Psoas muscle (tissue), 8 donors: ENCODE measurements around the gene CAMK1D. TPM values are rescaled to one million over a fixed set of nuclear protein-coding genes. Genes with fewer than 3 reads are reported as not detected.

ENCODE experiments used
- ATAC-seq, 4 donors: fragments of 200-7000 bp; cut with Tn5 transposase; one replicate each; pipeline ENCODE4 v1.9.1; 2020; ENCODE audit warnings: moderate library complexity in 3 of 4, mild to moderate bottlenecking in 2 of 4
- DNase-seq, 2 donors: peaks; one replicate each; pipeline ENCODE4 v3.0.0-alpha.2; 2020
- H3K27ac ChIP-seq: fragments of 200-600 bp; one replicate; pipeline ENCODE4 v1.8.0; 2022
- H3K27me3 ChIP-seq, 3 donors: fragments of 200-600 bp in 1 of 3; one replicate each; pipeline versions ENCODE4 v1.6.1 to v1.8.0; 2013 to 2022; ENCODE audit warnings: low read length in 2 of 3, mild to moderate bottlenecking in 2 of 3, moderate library complexity in 1 of 3; ENCODE audit not compliant: insufficient read depth in 3 of 3
- H3K36me3 ChIP-seq, 2 donors: fragments of 200-600 bp in 1 of 2; one replicate each; pipeline versions ENCODE4 v1.6.1 to v1.8.0; 2013 to 2022; ENCODE audit warnings: low read depth in 1 of 2, mild to moderate bottlenecking in 1 of 2, moderate library complexity in 1 of 2; ENCODE audit not compliant: insufficient read depth in 1 of 2
- H3K4me1 ChIP-seq: fragments of 200-600 bp; one replicate; pipeline ENCODE4 v1.8.0; 2022
- H3K4me3 ChIP-seq: fragments of 200-600 bp; one replicate; pipeline ENCODE4 v1.8.0; 2022; ENCODE audit warnings: mild to moderate bottlenecking
- H3K9me3 ChIP-seq: fragments of 200-600 bp; one replicate; pipeline ENCODE4 v1.8.0; 2022
- WGBS, 3 donors: extraction: QIAGEN DNeasy Blood & Tissue Kit; methylation state at CpG; one replicate each; pipeline versions ENCODE4 v1.1.6 to v1.1.7; 2013; 5-methylcytosine and 5-hydroxymethylcytosine counted together
- intact Hi-C, 2 donors: fragments of 100-400 bp; cut with DNase I; formaldehyde crosslinking; loops; one replicate each; pipeline versions ENCODE4 v1.11.0 to v1.14.2; 2022
- polyA plus RNA-seq, 3 donors: library from polyadenylated mRNA; stranded (reverse); fragments of 200-250 nt; gene quantifications; one replicate each; pipeline ENCODE4 v1.2.3, GENCODE V29; 2013
- total RNA-seq, 4 donors: library from RNA; stranded (reverse); fragmentation: NEBNext Ultra II Directional in 2 of 4; extraction: Animal tissue kit (Norgen Biotek cat#: 25700) in 2 of 4; gene quantifications; one replicate each; pipeline versions ENCODE4 v1.2.1 to v1.2.4, GENCODE V29; 2021 to 2023
- TF ChIP-seq, protein P1 (sequence below): fragments of 200-600 bp; IDR thresholded peaks from one replicate; pipeline ENCODE4 v1.8.0; 2022; ENCODE audit warnings: antibody characterized with exemption
- donor health status: healthy with polysubstance abuse.
- donor health status: DM: no; HTN: no; CAD: no; lungs with moderate emphysema.
- donor health status: Bipolar disorder and iron deficiency.
- donor health status: healthy.
- donor health status: DM: yes; HTN: yes; CAD: no.
- donor health status: DM: no; HTN: no; CAD: no.
- donor health status: DM: no; HTN: no; CAD: no.
- donor health status: DM: yes; HTN: yes; CAD: no.

CAMK1D gene
- total and polyA plus RNA-seq, 7 donors = 0.39 to 1.8 (median 0.53) TPM

DNA sequence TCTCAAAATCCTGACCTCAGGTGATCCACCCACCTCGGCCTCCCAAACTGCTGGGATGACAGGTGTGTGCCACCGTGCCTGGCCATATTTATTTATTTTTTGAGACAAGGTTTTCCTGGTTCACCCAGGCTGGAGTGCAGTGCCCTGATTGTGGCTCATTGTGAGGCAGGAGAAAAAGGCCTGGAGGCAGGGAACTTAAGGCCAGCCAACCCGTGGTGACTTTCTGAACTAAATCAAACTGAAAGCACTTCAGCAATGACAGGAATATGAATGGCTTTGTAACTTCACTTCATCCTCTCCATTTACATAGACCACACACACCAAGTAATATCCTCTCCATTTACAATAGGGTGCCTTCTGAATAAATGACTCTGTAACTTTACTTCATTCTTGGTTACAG is 527.8 kb downstream of the CAMK1D start:
- WGBS, 3 donors = 78 to 89% (median 87%) methylated on average over 3 of the region's 3 CpGs
- Histone ChIP-seq H3K4me3 (no peak overlapping the region), H3K27me3 (no peaks in the 10 kb centered on the region), H3K4me1 (no peaks in the 10 kb centered on the region), H3K9me3 (no peaks in the 10 kb centered on the region), H3K36me3 (no peaks in the 10 kb centered on the region), H3K27ac (no peak overlapping the region)
- intact Hi-C loops = no loop called here
- ATAC-seq (no peak), DNase-seq (no peak)
- TF ChIP-seq, protein P1, sequence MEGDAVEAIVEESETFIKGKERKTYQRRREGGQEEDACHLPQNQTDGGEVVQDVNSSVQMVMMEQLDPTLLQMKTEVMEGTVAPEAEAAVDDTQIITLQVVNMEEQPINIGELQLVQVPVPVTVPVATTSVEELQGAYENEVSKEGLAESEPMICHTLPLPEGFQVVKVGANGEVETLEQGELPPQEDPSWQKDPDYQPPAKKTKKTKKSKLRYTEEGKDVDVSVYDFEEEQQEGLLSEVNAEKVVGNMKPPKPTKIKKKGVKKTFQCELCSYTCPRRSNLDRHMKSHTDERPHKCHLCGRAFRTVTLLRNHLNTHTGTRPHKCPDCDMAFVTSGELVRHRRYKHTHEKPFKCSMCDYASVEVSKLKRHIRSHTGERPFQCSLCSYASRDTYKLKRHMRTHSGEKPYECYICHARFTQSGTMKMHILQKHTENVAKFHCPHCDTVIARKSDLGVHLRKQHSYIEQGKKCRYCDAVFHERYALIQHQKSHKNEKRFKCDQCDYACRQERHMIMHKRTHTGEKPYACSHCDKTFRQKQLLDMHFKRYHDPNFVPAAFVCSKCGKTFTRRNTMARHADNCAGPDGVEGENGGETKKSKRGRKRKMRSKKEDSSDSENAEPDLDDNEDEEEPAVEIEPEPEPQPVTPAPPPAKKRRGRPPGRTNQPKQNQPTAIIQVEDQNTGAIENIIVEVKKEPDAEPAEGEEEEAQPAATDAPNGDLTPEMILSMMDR = no peak

DNA sequence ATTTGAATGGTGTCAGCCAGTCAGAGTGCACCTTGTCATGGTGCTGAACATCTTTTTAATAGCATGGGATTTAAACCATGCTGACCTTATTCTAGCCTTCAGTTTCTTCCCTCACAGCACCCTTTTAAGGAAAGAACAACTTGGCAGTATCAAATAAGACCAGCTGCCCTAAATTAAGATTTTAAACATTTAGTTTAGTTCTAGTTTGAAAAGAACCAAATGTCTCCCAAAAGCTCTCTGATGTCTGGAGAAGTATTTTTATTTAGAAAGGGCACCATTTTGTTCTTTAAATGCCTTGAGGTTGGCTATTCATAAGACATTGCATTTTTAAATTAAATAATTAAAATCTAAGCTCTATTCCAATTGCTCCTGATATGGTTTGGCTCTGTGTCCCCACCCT is 531.1 kb downstream of the CAMK1D start:
- TF ChIP-seq, protein P1 = no peak
- Histone ChIP-seq H3K4me1 (no peaks in the 10 kb centered on the region), H3K27me3 (no peaks in the 10 kb centered on the region), H3K9me3 (no peaks in the 10 kb centered on the region), H3K36me3 (no peaks in the 10 kb centered on the region), H3K4me3 (no peak overlapping the region), H3K27ac (no peak overlapping the region)
- DNase-seq = no peak
- intact Hi-C loops = no loop called here
- ATAC-seq = no peak

DNA sequence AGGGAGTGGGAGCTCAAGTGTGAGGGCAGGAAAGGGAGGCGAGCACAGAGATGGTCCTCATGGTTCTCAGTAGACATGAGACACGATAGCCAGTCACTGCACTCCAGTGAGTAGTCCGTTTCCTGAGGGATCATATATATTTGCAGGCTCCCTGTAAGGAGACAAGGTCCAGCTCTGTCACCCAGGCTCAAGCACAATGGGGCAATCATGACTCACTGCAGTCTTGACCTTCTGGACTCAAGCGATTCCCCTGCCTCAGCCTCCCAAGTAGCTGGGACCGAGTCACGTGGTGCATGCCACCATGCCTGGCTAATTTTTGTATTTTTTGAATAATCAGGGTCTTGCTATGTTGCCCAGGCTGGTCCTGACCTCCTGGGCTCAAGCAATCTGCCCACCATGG is 535.5 kb downstream of the CAMK1D start:
- no peak overlapping the region for H3K4me3 ChIP-seq
- intact Hi-C loops = no loop called here
- no peak for DNase-seq
- TF ChIP-seq, protein P1 = no peak
- H3K27me3 ChIP-seq = no peaks in the 10 kb centered on the region
- no peaks in the 10 kb centered on the region for H3K36me3 ChIP-seq
- no peak for ATAC-seq
- no peaks in the 10 kb centered on the region for H3K9me3 ChIP-seq
- no peaks in the 10 kb centered on the region for H3K4me1 ChIP-seq
- no peak overlapping the region for H3K27ac ChIP-seq
- WGBS, 3 donors = 84 to 93% (median 90%) methylated on average over 6 of the region's 6 CpGs

Other genes starting within 250 kb of the CAMK1D start
- 1 to 10 TPM; 6.9 to 9.8 (median 8.5) TPM for gene SEC61A2, start 219.9 kb upstream of the CAMK1D start, total RNA-seq
- gene SEC61A2, start 219.9 kb upstream of the CAMK1D start, polyA plus RNA-seq = 10 to 100 TPM in 1 of 3 donors, 1 to 10 TPM in 2; 5.9 to 16.0 (median 7.7) TPM
- gene NUDT5, start 153.7 kb upstream of the CAMK1D start, total RNA-seq = 1 to 10 TPM; 4.8 to 5.2 (median 5.2) TPM
- gene NUDT5, start 153.7 kb upstream of the CAMK1D start, polyA plus RNA-seq = 10 to 100 TPM in 2 of 3 donors, 1 to 10 TPM in 1; 7.1 to 11.3 (median 11.0) TPM
- gene CDC123, start 153.4 kb upstream of the CAMK1D start, total RNA-seq = 10 to 100 TPM; 29.1 to 46.1 (median 38.6) TPM
- 100 to 1,000 TPM in 1 of 3 donors, 10 to 100 TPM in 2; 33.6 to 103 (median 84.6) TPM for gene CDC123, start 153.4 kb upstream of the CAMK1D start, polyA plus RNA-seq